GM21526 (cell line): Measurements from ENCODE around the gene PAGE3.

ENCODE experiments used
- ATAC-seq: cut with Tn5 transposase; IDR thresholded peaks from one replicate; pipeline ENCODE4 v1.9.1; 2021; ENCODE audit warnings: moderate library complexity; ENCODE audit not compliant: unreplicated experiment, low FRiP score

The PAGE3 gene, protein sequence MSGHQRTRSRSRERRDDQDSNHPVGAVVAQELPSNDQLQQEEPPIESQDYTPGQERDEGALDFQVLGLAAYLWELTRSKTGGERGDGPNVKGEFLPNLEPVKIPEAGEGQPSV

GRCh38 chrX:55264816-55265215, at the start of gene PAGE3:
Gene PAGE3, minus strand, starts transcription at chrX:55264916. Its CDS starts 1,013 bp downstream, at chrX:55263903.
- no peak for ATAC-seq

DNA sequence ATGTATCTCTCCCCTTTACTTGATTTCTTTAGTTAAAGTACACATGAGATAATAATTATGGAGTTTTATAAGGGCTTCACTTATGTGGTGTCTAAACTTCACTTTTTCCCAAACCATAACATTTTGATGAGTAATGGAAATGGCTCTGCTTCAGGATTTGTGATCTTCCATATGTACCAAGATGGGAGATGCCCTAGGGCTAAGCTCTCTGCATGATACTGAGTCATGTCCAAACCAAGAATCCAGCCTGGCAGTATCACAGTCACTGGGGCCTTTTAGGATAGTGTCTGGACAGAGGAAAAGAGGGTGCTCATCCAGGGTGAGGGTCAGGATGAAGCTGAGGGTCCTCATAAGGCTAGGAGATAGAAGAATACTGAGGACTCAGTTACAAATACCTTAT, 47.9 kb upstream of the PAGE3 start:
- ATAC-seq: no peak

DNA sequence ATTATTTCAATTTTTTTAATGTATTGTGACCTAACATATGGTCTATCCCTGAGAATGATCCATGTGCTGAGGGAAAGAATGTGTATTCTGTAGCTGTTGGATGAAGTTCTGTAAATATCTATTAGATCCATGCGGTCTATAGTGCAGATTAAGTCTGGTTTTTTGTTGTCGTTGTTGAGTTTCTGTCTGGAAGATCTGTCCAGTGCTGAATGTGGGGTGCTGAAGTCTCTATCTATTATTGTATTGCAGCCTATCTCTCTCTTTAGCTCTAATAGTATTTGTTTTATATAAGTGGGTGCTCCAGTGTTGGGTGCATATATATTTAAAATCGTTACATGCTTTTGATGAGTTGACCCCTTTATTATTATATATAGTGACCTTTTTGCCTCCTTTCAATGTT, 26.2 kb upstream of the PAGE3 start:
- no peak for ATAC-seq

DNA sequence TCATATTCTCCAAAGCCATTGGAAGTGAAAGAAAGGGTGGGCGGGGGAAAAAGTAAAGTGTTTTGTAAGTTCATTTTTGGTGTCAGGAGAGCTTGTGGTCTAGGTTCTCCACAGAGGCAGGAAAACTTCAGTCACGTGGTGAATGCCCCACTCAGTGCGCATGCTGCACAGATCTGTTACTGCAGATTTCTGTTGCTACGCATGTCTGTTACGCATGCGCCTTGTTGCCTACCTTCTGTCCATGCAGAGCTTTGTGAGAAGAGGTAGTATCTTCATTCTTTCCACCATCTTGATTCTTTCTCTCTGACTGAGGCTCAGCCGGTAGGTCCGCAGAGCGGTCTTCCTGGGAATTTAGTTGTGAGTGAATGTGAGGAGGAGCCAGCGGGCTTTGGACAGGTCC, 15.1 kb upstream of the PAGE3 start:
- no peak for ATAC-seq

DNA sequence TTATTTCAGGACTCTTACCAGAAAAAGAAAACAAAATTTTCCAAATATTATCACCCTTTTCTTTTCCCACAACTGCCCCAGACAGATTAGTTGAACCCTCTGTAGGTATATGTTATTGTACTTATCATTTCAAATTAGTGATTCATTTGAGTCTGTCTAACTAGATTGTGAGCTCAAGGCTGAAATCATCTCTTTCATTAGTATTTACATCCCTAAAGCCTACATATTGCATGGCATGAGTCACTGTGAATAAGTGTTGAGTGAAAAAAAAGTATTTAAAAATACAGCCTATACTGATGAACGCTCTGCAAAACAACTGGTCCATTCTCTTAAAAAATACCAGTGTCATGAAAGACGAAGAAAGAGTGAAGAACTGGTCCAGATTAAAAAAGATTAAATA, 3.9 kb downstream of the PAGE3 start:
- no peak for ATAC-seq

DNA sequence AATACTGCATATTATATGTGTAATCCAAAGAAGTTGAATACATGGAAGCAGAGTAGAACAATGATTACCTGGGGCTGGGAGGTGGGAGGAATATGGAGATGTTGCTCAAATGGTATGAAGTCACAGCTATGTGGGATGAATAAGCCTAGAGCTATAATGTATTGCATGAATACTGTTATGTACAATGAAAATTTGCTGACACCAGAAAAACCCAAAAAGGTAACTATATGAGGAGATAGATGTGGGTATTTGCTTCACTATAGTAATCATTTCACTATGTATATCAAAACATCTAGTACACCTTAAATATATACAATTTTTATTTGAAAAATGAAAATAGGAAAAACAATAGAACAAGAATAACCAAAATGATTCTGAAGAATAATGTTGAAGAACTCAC, 11.2 kb downstream of the PAGE3 start:
- ATAC-seq: no peak

DNA sequence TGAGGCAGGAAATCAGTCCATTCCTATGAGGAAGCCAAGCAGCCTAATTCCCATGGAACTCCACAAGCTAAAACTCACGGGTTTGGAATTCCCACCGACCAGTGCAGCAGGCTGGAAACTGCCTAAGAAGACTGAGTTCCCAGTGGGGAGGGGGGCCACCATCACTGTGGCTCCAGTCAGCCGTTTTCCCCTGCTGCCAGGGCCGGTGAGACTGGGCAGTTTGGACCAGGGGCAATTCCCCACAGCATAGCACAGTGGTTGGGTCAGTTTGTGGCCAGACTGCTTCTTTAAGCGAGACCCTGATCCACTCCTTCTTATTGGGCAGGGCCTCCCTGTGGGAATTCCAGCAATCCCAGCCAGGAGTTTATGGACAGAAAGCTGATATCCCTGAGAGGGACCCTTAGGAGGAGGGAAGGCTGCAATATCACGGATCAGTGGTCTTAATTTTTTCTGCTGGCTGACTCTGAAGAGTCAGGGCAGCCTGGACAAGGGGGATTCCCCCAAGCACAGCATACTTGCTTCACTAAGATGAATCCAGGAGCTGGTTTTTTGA, 23.9 kb downstream of the PAGE3 start:
- ATAC-seq: no peak

DNA sequence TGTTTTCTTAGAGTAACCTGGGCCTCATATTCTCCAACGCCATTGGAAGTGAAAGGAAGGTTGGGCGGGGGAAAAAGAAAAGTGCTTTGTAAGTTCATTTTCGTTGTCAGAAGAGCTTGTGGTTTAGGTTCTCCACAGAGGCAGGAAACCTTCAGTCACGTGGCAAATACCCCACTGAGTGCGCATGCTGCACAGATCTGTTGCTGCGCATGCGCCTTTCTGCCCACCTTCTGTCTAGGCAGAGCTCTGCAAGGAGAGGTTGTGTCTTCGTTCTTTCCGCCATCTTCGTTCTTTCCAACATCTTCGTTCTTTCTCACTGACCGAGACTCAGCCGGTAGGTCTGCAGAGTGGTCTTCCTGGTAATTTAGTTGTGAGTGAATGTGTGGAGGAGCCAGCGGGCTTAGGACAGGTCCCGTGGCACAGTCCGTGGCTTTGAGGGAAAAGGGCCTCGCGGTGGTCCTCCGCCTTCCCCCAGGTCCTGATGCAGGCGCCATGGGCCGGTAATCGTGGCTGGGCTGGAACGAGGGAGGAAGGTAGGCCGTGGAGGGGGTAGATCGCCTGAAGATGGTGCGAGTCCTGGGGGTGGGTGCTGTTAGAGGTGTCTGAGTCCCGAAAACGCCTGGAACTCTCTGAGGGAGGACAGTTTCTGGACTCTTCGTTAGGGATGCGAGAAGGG, 44.5 kb downstream of the PAGE3 start, which contains the start of gene PAGE5:
Gene PAGE5 (plus strand): TSS at position 228 of the 676 bp plus-strand sequence. CDS start 1,037 bp downstream, outside the sequence.
- no peak for ATAC-seq

DNA sequence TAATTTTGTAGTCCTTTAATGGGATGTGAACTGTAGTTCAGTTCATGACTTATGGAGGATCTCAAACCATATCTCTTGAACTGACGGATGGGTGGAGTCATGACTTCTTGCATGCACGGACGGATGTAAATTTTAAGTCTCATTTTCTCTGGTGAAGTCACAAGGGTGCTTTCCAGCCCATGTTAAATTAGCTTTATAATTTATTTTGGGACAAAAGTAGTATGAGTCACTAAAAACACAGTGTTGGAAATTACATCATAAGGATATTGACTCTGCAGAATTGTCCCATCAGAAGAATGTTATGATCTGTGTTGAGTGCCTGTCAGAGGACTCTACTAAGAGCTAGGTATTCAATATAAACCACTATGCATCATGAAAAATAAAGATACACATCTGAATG, 51.3 kb downstream of the PAGE3 start:
- no peak for ATAC-seq

GRCh38 chrX:55210931-55211677, 53.6 kb downstream of the PAGE3 start:
- ATAC-seq: no peak
